Stimulated activated naive CD8-positive, alpha-beta T cell treated with anti-CD3 and anti-CD28 coated beads, Interleukin-15, Interleukin-2, amounts not matched to agents 100 ng/mL and 50 ng/mL, for 24 hours (primary cell): ENCODE data around the gene MUC22.
"Not testable (repeated sequence)": the region's sequence is repeated elsewhere in the genome, so short reads cannot be mapped to it uniquely, and the experiment has no call there.

Experiments used
- H3K27ac Mint-ChIP-seq: one replicate; pipeline ENCODE4 v1.8.0; 2021; ENCODE audit warnings: mild to moderate bottlenecking, mixed read lengths
- H3K27me3 Mint-ChIP-seq: one replicate; pipeline ENCODE4 v1.8.0; 2021; ENCODE audit warnings: mixed read lengths
- H3K36me3 Mint-ChIP-seq: one replicate; pipeline ENCODE4 v1.8.0; 2021; ENCODE audit warnings: low read depth, mixed read lengths
- H3K4me1 Mint-ChIP-seq: one replicate; pipeline ENCODE4 v1.8.0; 2021; ENCODE audit warnings: low read depth, mixed read lengths
- H3K4me3 Mint-ChIP-seq: one replicate; pipeline ENCODE4 v1.8.0; 2021; ENCODE audit warnings: mild to moderate bottlenecking, mixed read lengths
- H3K9me3 Mint-ChIP-seq: one replicate; pipeline ENCODE4 v1.8.0; 2021; ENCODE audit warnings: mixed read lengths

Gene MUC22

GRCh38 chr6:31040801-31041200 lies 30.5 kb downstream of the MUC22 start:
- Mint-ChIP-seq H3K27ac (no peak overlapping the region), H3K36me3 (no peaks in the 10 kb centered on the region), H3K4me3 (no peak overlapping the region), H3K27me3 (peaks cover 4% of the 10 kb centered on the region), H3K4me1 (peaks cover 7% of the 10 kb centered on the region), H3K9me3 (no peaks in the 10 kb centered on the region)

GRCh38 chr6:31041372-31041974 lies 31.2 kb downstream of the MUC22 start:
- Mint-ChIP-seq H3K4me3 (no peak overlapping the region), H3K27ac (no peak overlapping the region), H3K27me3 (peaks cover 4% of the 10 kb centered on the region), H3K4me1 (peaks cover 7% of the 10 kb centered on the region), H3K9me3 (no peaks in the 10 kb centered on the region), H3K36me3 (no peaks in the 10 kb centered on the region)

GRCh38 chr6:31042806-31043205 lies 32.5 kb downstream of the MUC22 start:
- H3K4me1 Mint-ChIP-seq = peaks cover 7% of the 10 kb centered on the region
- peaks cover 9% of the 10 kb centered on the region for H3K27me3 Mint-ChIP-seq

GRCh38 chr6:31048099-31048498 lies 37.8 kb downstream of the MUC22 start:
- H3K4me1 Mint-ChIP-seq = peaks cover 3% of the 10 kb centered on the region
- no peaks in the 10 kb centered on the region for H3K36me3 Mint-ChIP-seq
- peaks cover 16% of the 10 kb centered on the region for H3K27me3 Mint-ChIP-seq
- no peak overlapping the region for H3K27ac Mint-ChIP-seq
- H3K4me3 Mint-ChIP-seq = no peak overlapping the region
- H3K9me3 Mint-ChIP-seq = no peaks in the 10 kb centered on the region

More at GRCh38 chr6:31042806-31043205, 32.5 kb downstream of the MUC22 start:
- no peak overlapping the region for H3K27ac Mint-ChIP-seq
- H3K9me3 Mint-ChIP-seq = no peaks in the 10 kb centered on the region
- H3K36me3 Mint-ChIP-seq = no peaks in the 10 kb centered on the region
- H3K4me3 Mint-ChIP-seq = no peak overlapping the region

- Mint-ChIP-seq H3K4me1 (no peaks in the 10 kb centered on the region), H3K4me3 (no peak overlapping the region), H3K27me3 (peaks cover 28% of the 10 kb centered on the region), H3K9me3 (no peaks in the 10 kb centered on the region), H3K27ac (no peak overlapping the region), H3K36me3 (no peaks in the 10 kb centered on the region)
Observed at GRCh38 chr6:31049518-31049917, 39.2 kb downstream of the MUC22 start.

- H3K4me3 Mint-ChIP-seq, H3K4me1 Mint-ChIP-seq, H3K9me3 Mint-ChIP-seq, H3K36me3 Mint-ChIP-seq, H3K27ac Mint-ChIP-seq: not testable (repeated sequence)
- peaks cover 26% of the 10 kb centered on the region for H3K27me3 Mint-ChIP-seq
Observed at GRCh38 chr6:31053187-31053586, 42.9 kb downstream of the MUC22 start.

- Mint-ChIP-seq H3K9me3 (no peaks in the 10 kb centered on the region), H3K4me1 (peaks cover 6% of the 10 kb centered on the region), H3K27me3 (peaks cover 22% of the 10 kb centered on the region), H3K36me3 (no peaks in the 10 kb centered on the region), H3K4me3 (no peak overlapping the region), H3K27ac (no peak overlapping the region)
Observed at GRCh38 chr6:31053873-31054272, 43.6 kb downstream of the MUC22 start.

GRCh38 chr6:31055441-31055840 lies 45.2 kb downstream of the MUC22 start:
- Mint-ChIP-seq H3K36me3 (no peaks in the 10 kb centered on the region), H3K4me3 (no peak overlapping the region), H3K4me1 (peaks cover 6% of the 10 kb centered on the region), H3K9me3 (no peaks in the 10 kb centered on the region), H3K27me3 (peaks cover 19% of the 10 kb centered on the region), H3K27ac (no peak overlapping the region)

- Mint-ChIP-seq H3K36me3 (no peaks in the 10 kb centered on the region), H3K9me3 (no peaks in the 10 kb centered on the region), H3K4me1 (peaks cover 6% of the 10 kb centered on the region), H3K4me3 (no peak overlapping the region), H3K27ac (no peak overlapping the region), H3K27me3 (peaks cover 19% of the 10 kb centered on the region)
Observed at GRCh38 chr6:31057426-31058003, 47.2 kb downstream of the MUC22 start.

GRCh38 chr6:31058128-31058894 lies 48.0 kb downstream of the MUC22 start:
- no peaks in the 10 kb centered on the region for H3K36me3 Mint-ChIP-seq
- no peak overlapping the region for H3K27ac Mint-ChIP-seq
- H3K4me3 Mint-ChIP-seq = no peak overlapping the region
- no peaks in the 10 kb centered on the region for H3K9me3 Mint-ChIP-seq
- H3K4me1 Mint-ChIP-seq = peaks cover 6% of the 10 kb centered on the region
- H3K27me3 Mint-ChIP-seq = peaks cover 18% of the 10 kb centered on the region

GRCh38 chr6:31060145-31060544 lies 49.9 kb downstream of the MUC22 start:
- Mint-ChIP-seq H3K4me1 (peaks cover 6% of the 10 kb centered on the region), H3K36me3 (no peaks in the 10 kb centered on the region)

GRCh38 chr6:31063906-31064435 lies 53.7 kb downstream of the MUC22 start:
- Mint-ChIP-seq H3K36me3 (no peaks in the 10 kb centered on the region), H3K4me1 (peaks cover 4% of the 10 kb centered on the region), H3K27ac (no peak overlapping the region), H3K9me3 (no peaks in the 10 kb centered on the region), H3K27me3 (no peaks in the 10 kb centered on the region), H3K4me3 (no peak overlapping the region)

More at GRCh38 chr6:31060145-31060544, 49.9 kb downstream of the MUC22 start:
- Mint-ChIP-seq H3K27me3 (peaks cover 4% of the 10 kb centered on the region), H3K4me3 (no peak overlapping the region), H3K27ac (no peak overlapping the region), H3K9me3 (no peaks in the 10 kb centered on the region)

GRCh38 chr6:31065556-31065955 lies 55.3 kb downstream of the MUC22 start:
- Mint-ChIP-seq H3K36me3 (no peaks in the 10 kb centered on the region), H3K27me3 (no peaks in the 10 kb centered on the region), H3K4me3 (no peak overlapping the region), H3K27ac (no peak overlapping the region), H3K9me3 (no peaks in the 10 kb centered on the region), H3K4me1 (peaks cover 6% of the 10 kb centered on the region)

GRCh38 chr6:31067028-31067427 lies 56.8 kb downstream of the MUC22 start:
- H3K27me3 Mint-ChIP-seq, H3K4me1 Mint-ChIP-seq, H3K9me3 Mint-ChIP-seq, H3K27ac Mint-ChIP-seq, H3K36me3 Mint-ChIP-seq, H3K4me3 Mint-ChIP-seq: not testable (repeated sequence)

- not testable (repeated sequence) for H3K9me3 Mint-ChIP-seq, H3K4me3 Mint-ChIP-seq, H3K4me1 Mint-ChIP-seq, H3K36me3 Mint-ChIP-seq, H3K27ac Mint-ChIP-seq, H3K27me3 Mint-ChIP-seq
Observed at GRCh38 chr6:31067891-31068668, 57.8 kb downstream of the MUC22 start.
